T-helper 17 cell (primary cell): Measurements from ENCODE around the gene FMO5. TPM values are rescaled to one million over a fixed set of nuclear protein-coding genes. Genes with fewer than 3 reads are reported as not detected.
"Not testable (repeated sequence)": the region's sequence is repeated elsewhere in the genome, so short reads cannot be mapped to it uniquely, and the experiment has no call there.

Experiments
- ATAC-seq: fragments of 150-1000 bp; cut with Tn5 transposase; 2 replicates; pipeline ENCODE4 v1.10.0; 2021; ENCODE audit warnings: mild to moderate bottlenecking, moderate library complexity
- DNase-seq, 3 donors: peaks; one replicate each; pipeline versions ENCODE4 v3.0.0 to v3.0.0-alpha.2; 2020 to 2021
- H3K9me3 ChIP-seq: one replicate; pipeline ENCODE4 v1.7.0; 2013; ENCODE audit warnings: low read length, mild to moderate bottlenecking; ENCODE audit not compliant: control insufficient read depth, poor library complexity, severe bottlenecking
- H3K27ac Mint-ChIP-seq: one replicate; pipeline ENCODE4 v1.8.0; 2022; ENCODE audit warnings: mild to moderate bottlenecking, moderate library complexity, mixed read lengths
- H3K27me3 Mint-ChIP-seq: one replicate; pipeline ENCODE4 v1.8.0; 2022; ENCODE audit warnings: mixed read lengths
- H3K36me3 Mint-ChIP-seq: one replicate; pipeline ENCODE4 v1.8.0; 2022; ENCODE audit warnings: low read depth, mixed read lengths
- H3K4me1 Mint-ChIP-seq: one replicate; pipeline ENCODE4 v1.8.0; 2022; ENCODE audit warnings: mild to moderate bottlenecking, mixed read lengths
- H3K4me3 Mint-ChIP-seq: one replicate; pipeline ENCODE4 v1.8.0; 2022; ENCODE audit warnings: mild to moderate bottlenecking, moderate library complexity, mixed read lengths
- total RNA-seq, 4 donors: library from RNA in 2 of 4; stranded (reverse) in 2 of 4; gene quantifications; one replicate each; pipeline ENCODE4 v1.2.3 and lab custom pipeline; 2022 to 2026

Gene FMO5
- total RNA-seq, 2 donors from 2014 or later: 1.7 to 1.9 TPM

- no peak for DNase-seq
- no peak overlapping the region for H3K4me3 Mint-ChIP-seq
- H3K27ac Mint-ChIP-seq: no peak overlapping the region
- H3K9me3 ChIP-seq: no peaks in the 10 kb centered on the region
- no peak for ATAC-seq
- H3K4me1 Mint-ChIP-seq: no peaks in the 10 kb centered on the region
- H3K27me3 Mint-ChIP-seq: no peaks in the 10 kb centered on the region
- H3K36me3 Mint-ChIP-seq: no peaks in the 10 kb centered on the region
Measured at GRCh38 chr1:147209825-147210821, 15.0 kb downstream of the FMO5 start.

- Mint-ChIP-seq H3K4me3 (no peak overlapping the region), H3K27me3 (no peaks in the 10 kb centered on the region), H3K27ac (no peak overlapping the region), H3K36me3 (peaks cover 2% of the 10 kb centered on the region), H3K4me1 (peaks cover 3% of the 10 kb centered on the region)
- ATAC-seq (no peak), DNase-seq (no peak)
- no peaks in the 10 kb centered on the region for H3K9me3 ChIP-seq
Measured at GRCh38 chr1:147208619-147209018, 16.5 kb downstream of the FMO5 start.

- Mint-ChIP-seq H3K27ac (no peak overlapping the region), H3K36me3 (peaks cover 4% of the 10 kb centered on the region), H3K4me3 (no peak overlapping the region), H3K4me1 (peaks cover 3% of the 10 kb centered on the region), H3K27me3 (no peaks in the 10 kb centered on the region)
- DNase-seq (no peak), ATAC-seq (no peak)
- H3K9me3 ChIP-seq: no peaks in the 10 kb centered on the region
Measured at GRCh38 chr1:147207192-147207591, 17.9 kb downstream of the FMO5 start.

- no peaks in the 10 kb centered on the region for H3K9me3 ChIP-seq
- Mint-ChIP-seq H3K36me3 (peaks cover 10% of the 10 kb centered on the region), H3K27me3 (no peaks in the 10 kb centered on the region), H3K4me3 (no peak overlapping the region), H3K27ac (no peak overlapping the region), H3K4me1 (peaks cover 7% of the 10 kb centered on the region)
- DNase-seq: no peak
- no peak for ATAC-seq
Measured at GRCh38 chr1:147204080-147204479, 21.1 kb downstream of the FMO5 start.

- DNase-seq: no peak
- Mint-ChIP-seq H3K4me3 (no peak overlapping the region), H3K27ac (no peak overlapping the region), H3K36me3 (peaks cover 10% of the 10 kb centered on the region), H3K4me1 (peaks cover 12% of the 10 kb centered on the region), H3K27me3 (no peaks in the 10 kb centered on the region)
- ATAC-seq: no peak
- no peaks in the 10 kb centered on the region for H3K9me3 ChIP-seq
Measured at GRCh38 chr1:147202576-147202975, 22.6 kb downstream of the FMO5 start.

GRCh38 chr1:147201786-147202185 lies 23.4 kb downstream of the FMO5 start:
- H3K27me3 Mint-ChIP-seq: no peaks in the 10 kb centered on the region
- no peaks in the 10 kb centered on the region for H3K9me3 ChIP-seq
- no peak overlapping the region for H3K27ac Mint-ChIP-seq
- ATAC-seq: no peak
- DNase-seq: no peak
- peaks cover 12% of the 10 kb centered on the region for H3K4me1 Mint-ChIP-seq
- no peak overlapping the region for H3K4me3 Mint-ChIP-seq
- peaks cover 10% of the 10 kb centered on the region for H3K36me3 Mint-ChIP-seq

- Mint-ChIP-seq H3K4me1 (peaks cover 12% of the 10 kb centered on the region), H3K27me3 (no peaks in the 10 kb centered on the region), H3K27ac (no peak overlapping the region), H3K4me3 (no peak overlapping the region), H3K36me3 (peaks cover 10% of the 10 kb centered on the region)
- H3K9me3 ChIP-seq: no peaks in the 10 kb centered on the region
- ATAC-seq: no peak
- no peak for DNase-seq
Measured at GRCh38 chr1:147201276-147201675, 23.9 kb downstream of the FMO5 start.

GRCh38 chr1:147197324-147197723 lies 27.8 kb downstream of the FMO5 start:
- H3K27me3 Mint-ChIP-seq, H3K27ac Mint-ChIP-seq, H3K36me3 Mint-ChIP-seq, ATAC-seq, H3K9me3 ChIP-seq, H3K4me3 Mint-ChIP-seq, H3K4me1 Mint-ChIP-seq, DNase-seq: not testable (repeated sequence)

GRCh38 chr1:147189514-147189913 lies 35.6 kb downstream of the FMO5 start:
- peaks cover 2% of the 10 kb centered on the region for H3K36me3 Mint-ChIP-seq
- ATAC-seq (no peak), DNase-seq (no peak)
- peak overlapping the region; percentile 45 for H3K27ac Mint-ChIP-seq
- H3K27me3 Mint-ChIP-seq: no peaks in the 10 kb centered on the region
- no peaks in the 10 kb centered on the region for H3K4me1 Mint-ChIP-seq
- H3K4me3 Mint-ChIP-seq: no peak overlapping the region
- no peaks in the 10 kb centered on the region for H3K9me3 ChIP-seq

GRCh38 chr1:147185432-147185831 lies 39.7 kb downstream of the FMO5 start:
- DNase-seq (no peak), ATAC-seq (no peak)
- Mint-ChIP-seq H3K4me1 (peaks cover 3% of the 10 kb centered on the region), H3K4me3 (no peak overlapping the region), H3K36me3 (peaks cover 5% of the 10 kb centered on the region), H3K27ac (no peak overlapping the region), H3K27me3 (no peaks in the 10 kb centered on the region)
- H3K9me3 ChIP-seq: no peaks in the 10 kb centered on the region

GRCh38 chr1:147177611-147178380 lies 47.3 kb downstream of the FMO5 start:
- Mint-ChIP-seq H3K27me3 (no peaks in the 10 kb centered on the region), H3K4me3 (no peak overlapping the region), H3K4me1 (peaks cover 8% of the 10 kb centered on the region), H3K36me3 (peaks cover 5% of the 10 kb centered on the region), H3K27ac (no peak overlapping the region)
- ATAC-seq (no peak), DNase-seq (no peak)
- H3K9me3 ChIP-seq: no peaks in the 10 kb centered on the region

- Mint-ChIP-seq H3K27ac (peak within 1 kb of the TSS; percentile 97), H3K4me1 (peaks cover 18% of the 10 kb centered on the region)
- DNase-seq: peak; percentile 69 to 88 (median 75)
Measured at GRCh38 chr1:147172168-147173016, 52.7 kb downstream of the FMO5 start, which contains the start of gene PRKAB2. Gene PRKAB2, minus strand, starts transcription at chr1:147172470. Its CDS starts 326 bp downstream, at chr1:147172144.

More at GRCh38 chr1:147172168-147173016, 52.7 kb downstream of the FMO5 start, which contains the start of gene PRKAB2:
- ATAC-seq: peak; percentile 88
- H3K27me3 Mint-ChIP-seq: no peaks in the 10 kb centered on the region
- H3K9me3 ChIP-seq: no peaks in the 10 kb centered on the region
- peak within 1 kb of the TSS; percentile 97 for H3K4me3 Mint-ChIP-seq
- peaks cover 7% of the 10 kb centered on the region for H3K36me3 Mint-ChIP-seq
